Glomerular visceral epithelial cell (primary cell): ENCODE measurements around the gene CFAP251.
"Not testable (repeated sequence)": the region's sequence is repeated elsewhere in the genome, so short reads cannot be mapped to it uniquely, and the experiment has no call there.

ENCODE experiments used
- DNase-seq: peaks from one replicate; pipeline ENCODE4 v3.0.0-alpha.2; 2016; ENCODE audit errors: extremely low spot score

The CFAP251 gene

DNA sequence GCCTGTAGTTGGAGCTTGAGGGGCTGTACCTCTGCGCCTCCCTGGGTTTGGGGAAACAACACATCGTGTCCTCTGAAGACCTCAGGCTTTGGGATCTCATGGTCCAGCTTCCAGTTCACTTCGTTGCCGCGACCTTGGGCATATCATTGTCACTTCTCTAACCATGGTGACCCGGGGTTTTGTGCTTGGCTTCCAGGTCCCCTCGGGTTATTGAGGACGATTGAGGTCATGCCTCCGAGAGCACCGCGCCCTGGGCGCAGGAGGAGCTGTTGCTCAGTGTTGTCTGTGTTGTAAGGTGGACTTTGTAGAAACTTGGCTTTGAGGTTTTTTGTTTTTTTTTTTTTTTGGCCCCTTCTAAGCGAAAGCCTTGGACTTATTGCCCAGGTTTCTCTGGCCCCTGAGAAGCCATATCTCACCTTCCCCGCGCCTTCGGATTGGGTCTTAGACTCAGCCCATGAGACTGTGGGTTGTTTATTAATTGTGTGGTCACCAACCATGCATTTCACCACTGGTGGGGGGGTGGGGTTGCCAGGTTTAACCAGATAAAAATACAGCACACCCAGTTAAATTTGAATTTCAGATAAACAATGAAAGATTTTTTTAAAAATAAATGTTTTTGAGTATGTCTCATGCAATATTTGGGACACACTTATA lies 105.9 kb downstream of the CFAP251 start:
- DNase-seq = peak; percentile 86

DNA sequence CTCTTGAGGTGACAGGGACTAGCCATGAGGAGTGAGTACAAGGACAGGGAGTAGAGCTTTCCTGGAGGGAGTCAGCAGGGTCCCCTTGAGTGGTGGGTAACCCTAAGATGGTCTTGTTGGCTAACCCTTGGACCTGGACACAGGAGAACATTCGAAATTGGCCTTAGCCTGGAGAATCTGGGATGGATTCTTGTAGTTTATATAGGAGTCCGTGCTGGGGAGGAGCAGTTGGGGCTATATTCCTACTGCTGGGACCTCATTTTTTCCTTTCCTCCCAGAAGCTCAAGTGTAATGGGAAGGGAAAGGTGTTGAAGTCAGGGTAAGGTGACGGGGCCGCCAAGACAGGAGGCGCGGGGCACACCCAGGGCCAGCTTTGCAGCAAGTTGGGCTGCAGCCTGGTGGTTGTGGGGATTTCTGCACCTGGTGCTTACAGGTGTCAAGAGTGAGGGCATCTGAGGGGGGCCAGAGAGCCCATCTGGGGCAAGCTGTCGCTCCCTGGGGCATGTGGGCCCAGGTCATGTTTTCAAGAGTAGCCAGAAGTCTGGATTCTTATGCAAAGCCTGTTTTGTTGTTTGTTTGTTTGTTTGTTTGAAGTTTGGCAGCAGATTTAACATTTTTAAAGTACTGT lies 108.4 kb downstream of the CFAP251 start:
- no peak for DNase-seq

DNA sequence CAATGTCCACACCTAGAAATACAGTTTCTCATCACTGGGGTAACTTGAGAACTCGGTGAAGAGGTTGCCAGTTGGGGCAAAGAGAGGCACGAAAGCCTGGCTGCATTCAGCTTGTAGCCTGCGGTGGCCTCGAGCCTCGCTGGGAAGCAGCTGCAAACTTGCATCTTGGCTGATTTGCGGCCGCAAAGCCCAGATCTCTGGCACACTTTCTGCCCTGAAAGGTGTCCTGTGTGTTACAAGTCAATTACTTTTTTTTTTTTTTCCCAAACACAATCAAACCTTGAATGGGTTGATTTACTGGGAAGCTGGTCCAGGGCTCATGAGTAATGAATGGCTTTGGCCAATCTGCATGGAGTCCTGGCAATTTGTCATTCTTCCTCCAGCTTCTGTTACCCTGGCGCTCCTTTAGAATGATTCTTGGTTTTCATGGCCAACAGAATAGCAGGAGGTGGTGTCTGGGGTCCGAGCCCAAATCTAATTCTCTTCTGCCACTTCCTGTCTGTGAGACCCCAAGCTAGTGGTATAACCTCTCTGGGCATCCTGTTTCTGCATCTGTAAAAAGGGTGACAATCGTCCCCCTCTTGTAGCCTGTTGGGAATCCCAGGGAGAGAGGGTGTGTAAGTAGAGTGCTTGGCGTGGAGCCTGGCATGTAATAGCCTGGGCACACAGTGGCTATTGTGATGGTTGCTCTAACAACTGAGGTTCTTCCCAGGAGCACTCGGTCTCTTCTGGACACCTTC lies 109.9 kb downstream of the CFAP251 start:
- DNase-seq = no peak

DNA sequence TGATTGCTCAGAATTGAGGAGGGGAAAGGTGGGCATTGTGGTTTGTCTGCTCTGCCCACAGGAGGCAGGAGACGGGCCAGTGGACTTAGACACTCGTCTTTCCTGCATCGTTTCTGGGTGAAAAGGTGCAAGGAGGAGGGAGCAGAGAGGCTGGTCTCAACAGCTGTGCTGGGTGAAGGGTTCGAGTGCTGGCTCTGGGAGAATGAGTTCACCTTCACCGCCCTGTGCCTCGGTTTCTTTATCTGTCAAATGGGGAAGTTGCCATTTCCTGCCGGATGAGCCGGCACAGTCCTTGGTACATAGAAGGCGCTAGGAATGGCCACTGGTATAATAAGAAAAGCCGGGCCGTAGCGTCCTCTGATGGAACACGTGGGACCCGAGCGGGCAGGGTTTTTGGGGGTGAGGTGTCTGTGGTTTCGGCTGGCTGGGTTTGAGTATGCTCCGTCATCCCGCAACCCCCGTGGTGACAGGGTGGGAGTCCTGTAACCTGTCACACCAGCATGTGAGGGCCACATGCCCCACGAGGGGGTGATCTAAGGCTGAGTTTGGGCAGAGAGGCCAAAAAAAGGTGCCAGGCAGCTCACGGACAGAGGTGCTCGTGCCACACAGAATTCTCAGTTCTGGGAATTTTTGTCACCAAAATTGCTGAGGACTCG lies 110.6 kb downstream of the CFAP251 start:
- no peak for DNase-seq

DNA sequence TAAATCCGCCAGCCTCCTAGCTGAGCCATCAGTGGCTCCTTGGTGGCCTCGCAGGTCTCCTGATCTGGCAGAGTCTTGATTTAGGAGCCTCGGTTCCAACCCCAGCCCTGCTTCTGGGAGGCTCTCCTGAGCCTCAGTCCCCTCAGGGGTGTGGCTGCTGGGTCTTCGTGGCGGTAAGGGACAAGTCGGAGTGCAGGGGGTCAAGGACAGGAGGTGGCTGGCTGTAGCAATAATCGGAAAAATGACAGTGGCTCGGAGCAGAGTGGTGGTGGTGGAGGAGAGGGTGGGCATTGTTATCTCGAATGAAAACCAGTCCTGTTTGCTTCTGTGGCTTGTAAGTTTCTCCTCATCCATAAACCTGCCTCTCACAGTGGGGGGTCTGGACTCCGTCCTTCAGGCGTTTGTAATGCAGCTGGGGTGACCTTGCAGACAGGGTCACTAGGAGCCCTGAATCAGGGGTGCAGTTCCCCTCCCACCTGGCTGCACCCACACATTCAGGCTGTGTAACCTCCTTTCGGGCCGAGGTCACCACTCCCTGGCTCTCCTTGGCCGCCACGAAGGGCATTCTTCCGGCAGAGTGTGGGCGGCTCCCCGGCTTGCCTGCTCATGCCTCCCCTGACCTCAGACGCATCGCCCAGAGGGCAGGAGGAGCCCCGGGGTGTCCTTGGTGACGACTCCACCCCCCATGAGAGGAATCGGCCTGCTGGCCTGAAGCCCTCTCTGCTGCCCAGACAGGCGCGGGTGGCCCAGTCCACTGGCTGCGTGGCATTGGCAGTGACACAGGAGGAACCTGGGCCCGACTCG lies 111.4 kb downstream of the CFAP251 start:
- peak; percentile 53 for DNase-seq

DNA sequence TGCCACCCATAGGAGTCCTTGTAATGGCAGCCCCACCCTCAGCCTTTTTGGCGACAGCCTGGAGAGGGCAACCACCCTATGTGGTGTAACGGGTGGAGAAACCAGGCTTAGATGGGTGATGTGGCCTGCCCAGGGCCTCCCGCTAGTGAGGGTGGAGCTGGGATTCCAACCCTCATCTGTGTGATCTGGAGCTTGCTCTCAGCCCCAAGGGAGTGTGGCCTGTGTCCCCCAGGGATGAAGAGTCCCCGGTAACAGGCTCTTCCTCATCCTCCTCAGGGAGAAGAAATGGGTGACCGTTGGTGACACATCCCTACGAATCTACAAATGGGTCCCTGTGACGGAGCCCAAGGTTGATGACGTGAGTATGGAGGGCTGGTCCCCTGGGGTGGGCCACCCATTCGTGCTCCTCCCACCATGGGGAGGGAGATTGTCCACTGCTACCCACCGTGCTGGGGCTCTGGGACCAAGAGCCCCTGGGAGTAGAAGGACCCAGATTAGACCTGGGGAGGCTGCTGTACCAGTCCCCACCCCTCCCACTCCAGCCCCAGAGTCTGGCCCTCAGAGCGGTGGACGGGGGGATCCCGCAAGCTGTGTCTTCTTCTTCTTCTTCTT lies 112.1 kb downstream of the CFAP251 start:
- no peak for DNase-seq

DNA sequence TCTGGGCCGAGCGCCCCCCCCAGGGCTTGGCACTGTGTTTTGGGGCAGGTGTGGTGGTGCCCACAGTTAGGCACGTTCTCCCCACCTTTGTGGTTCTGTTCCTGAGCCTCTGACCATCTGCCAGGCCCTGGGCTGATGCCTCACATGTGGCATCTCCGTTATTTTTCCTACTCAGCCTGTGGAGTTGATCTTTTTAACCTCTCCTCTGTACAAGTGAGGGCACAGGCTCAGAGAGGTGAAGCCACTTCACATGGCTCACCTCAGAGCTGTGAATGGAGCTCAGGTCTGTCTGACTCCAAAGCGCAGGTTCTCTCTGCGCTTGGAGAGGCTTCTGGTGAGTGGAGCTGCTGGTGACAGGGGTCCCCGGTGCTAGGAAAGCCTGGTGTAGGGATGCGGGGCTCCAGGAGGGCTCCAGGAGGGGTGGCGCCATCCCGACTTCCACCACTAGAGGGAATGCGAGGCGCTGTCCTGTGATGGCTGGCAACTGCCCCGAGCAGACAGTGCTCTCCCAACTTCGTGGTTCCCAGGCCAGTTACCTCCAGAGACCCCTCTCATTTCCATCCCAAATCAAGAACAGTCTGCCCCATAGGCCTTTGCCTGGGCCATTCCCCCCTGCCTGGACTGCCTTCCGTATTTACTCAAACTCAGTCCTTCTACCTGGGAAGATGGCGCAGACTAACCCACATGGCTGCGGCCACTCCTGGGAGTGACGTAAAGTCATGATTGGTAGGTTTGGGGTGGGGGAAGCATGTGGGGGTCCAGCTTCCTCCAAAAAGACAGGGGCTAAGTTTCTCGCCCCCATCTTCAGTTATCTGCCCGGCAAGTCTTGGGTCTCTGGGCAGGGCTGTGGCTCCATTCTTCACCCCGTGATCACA lies 113.2 kb downstream of the CFAP251 start:
- DNase-seq = peak; percentile 38

DNA sequence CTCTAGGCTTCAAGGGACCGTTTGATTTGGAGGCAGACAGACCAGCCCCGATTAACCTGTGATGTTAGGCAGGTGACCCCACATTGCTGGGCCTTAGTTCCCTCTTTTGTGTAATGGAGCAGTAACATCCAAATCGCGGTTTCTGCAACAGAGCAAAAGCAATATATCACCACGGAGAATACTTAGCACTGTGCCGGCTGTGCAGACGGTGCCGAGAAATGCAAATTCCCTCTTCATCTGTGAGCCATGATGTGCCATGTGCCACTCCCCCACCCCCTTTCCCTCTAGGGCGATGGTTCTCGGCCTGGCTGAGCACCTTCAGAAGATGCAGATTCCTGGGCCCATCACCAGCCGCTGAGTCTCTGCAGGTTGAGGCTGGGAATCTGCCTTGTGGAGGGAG lies 114.2 kb downstream of the CFAP251 start:
- DNase-seq = no peak

DNA sequence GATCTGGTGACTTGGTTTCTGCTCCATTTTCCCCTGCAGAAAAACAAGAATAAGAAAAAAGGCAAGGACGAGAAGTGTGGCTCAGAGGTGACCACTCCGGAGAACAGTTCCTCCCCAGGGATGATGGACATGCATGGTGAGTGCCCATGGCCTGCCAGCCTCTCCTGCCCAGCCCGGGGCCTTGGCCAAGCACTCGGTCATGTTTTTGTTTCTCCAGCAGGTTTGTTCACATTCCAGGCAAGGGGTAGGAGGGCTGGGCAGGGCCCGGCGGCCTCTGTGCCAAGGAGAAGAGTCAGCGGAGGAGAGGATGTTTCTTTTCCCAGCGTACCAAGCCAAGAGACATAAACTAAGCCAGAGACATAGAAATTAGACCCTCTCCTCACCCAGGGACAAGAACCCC lies 116.9 kb downstream of the CFAP251 start:
- DNase-seq = no peak

DNA sequence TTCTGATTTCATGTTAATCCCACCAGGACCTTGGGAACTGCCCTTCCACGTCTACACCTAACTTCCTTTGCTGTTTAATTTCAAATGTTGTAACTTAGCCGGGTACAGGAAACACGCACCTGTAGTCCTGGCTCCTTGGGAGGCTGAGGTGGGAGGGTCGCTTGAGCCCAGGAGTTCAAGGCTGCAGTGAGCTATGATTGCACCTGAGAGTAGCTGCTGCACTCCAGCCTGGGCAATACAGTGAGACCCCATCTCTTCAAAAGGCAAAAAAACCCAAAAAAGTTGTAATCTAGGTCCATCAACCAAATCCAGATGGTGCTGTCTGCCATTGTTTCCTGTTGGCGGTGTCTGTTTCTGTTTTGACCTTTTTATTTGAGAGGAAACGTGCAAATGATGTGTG lies 117.8 kb downstream of the CFAP251 start:
- no peak for DNase-seq

DNA sequence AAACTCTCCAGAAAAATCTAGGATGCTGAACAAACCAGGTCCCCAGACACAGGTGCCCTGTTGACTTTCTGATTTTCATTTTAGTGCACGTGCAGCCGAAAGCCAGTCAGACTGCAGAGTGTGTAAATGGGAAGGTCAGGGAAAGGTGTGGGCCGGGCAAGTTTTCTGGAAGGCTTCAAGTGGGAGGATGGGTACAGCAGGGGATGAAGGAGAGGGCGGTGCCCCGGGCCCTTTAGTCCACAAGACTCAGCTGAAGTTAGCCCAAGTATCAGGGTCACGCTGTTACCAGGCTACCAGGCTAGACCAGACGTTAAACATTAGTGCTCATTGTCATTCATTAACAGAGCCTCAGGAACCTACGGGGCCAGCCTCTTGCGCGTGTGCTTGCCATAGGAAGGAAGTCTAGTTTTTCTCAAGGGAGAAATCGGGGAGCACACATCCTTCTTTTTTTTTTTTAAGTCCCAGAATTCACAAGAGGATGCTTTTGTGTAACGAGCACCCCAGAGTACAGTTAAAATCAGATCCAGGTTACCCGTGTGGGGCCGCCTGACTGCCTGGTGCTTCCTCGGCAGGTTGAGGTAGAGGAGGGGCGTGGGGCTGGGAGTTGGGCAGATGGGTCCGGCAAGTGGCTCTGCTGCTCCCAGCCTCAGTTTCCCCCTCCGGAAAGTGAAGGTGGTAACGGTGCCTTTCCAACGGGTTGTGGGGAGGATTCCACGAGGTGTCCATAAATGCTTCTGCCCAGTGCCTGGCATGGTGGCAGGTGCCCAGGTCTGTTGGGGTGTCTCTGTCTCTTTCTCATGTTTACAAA lies 122.4 kb downstream of the CFAP251 start:
- peak; percentile 87 for DNase-seq

DNA sequence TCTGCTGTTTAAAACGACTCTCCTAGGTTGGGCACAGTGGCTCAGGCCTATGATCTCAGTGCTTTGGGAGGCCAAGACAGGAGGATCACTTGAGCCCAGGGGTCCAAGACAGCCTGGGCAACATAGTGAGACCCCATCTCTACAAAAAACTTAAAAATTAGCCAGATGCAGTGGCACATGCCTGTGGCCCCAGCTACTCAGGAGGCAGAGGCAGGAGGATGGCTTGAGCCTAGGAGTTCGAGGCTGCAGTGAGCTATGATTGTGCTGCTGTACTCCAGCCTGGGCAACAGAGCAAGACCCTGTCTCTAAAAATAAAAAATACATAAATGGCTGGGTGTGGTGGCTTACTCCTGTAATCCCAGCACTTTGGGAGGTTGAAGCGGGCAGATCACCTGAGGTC lies 123.1 kb downstream of the CFAP251 start:
- not testable (repeated sequence) for DNase-seq

DNA sequence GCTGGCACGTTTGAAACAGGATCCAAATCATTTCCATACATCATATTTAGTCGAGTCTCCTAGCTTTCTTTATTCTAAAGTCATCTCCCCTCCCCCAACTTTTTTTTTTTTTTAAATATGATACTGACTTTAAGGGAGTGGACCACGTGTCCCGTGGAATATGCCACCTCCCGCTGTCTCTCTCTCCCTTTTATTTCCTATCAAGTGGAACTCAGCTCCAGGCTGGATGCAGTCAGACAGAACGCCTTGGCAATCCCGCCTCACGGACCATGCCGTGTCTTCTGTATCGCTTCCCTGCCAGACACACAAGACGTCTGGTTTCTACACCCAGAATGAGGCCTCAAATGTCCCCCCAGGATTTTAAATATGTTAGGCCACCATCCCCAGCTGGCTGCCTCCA lies 124.5 kb downstream of the CFAP251 start:
- DNase-seq = no peak

DNA sequence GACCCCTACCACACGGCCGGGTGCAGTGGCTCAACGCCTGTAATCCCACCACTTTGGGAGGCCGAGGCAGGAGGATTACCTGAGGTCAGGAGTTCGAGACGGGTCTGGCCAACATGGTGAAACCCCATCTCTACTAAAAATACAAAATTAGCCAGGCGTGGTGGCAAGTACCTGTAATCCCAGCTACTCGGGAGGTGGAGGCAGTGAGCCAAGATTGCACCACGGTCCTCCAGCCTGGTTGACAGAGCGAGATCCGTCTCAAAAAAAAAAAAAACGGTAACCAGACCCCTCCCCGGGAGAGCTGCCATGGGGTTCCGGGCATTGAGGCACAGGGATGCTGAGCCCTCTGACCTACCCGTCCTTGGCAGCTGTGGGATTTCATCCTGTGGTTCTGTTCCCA lies 125.1 kb downstream of the CFAP251 start:
- no peak for DNase-seq

DNA sequence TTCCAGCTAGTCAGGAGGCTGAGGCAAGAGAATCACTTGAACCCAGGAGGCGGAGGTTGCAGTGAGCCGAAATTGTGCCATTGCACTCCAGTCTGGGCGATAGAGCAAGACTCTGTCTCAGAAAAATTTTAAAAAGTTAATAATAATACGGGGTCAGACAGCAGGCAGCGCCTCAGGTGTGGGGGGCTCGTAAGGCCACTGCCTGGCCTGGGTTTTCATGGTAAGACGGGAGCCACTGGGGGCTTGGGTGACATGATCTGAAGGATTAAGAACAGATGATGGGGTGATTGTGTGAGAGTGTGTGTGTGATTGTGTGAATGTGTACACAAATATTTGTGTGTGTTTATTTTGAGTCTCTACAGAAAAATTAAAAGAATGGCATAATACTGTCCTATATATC lies 126.9 kb downstream of the CFAP251 start:
- no peak for DNase-seq

DNA sequence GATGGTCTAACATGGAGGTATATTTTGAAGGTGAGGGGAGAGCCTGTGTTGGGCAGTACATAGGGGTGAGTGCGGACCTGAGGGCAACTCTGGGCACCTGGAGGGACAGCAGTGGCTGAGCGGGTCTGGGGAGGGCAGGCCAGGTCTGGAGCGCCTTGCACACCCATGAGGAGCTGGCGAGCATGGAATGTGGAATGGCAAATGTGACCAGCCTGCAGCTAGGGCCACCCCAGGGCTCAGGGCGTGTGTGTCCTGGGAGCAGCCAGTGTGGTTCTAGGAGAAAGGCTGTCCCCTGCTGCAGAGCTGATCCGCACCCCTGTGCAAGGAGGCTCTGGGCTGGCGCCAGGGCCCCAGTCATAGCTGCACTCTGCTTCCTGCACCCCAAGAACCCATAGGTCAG lies 127.8 kb downstream of the CFAP251 start:
- no peak for DNase-seq

DNA sequence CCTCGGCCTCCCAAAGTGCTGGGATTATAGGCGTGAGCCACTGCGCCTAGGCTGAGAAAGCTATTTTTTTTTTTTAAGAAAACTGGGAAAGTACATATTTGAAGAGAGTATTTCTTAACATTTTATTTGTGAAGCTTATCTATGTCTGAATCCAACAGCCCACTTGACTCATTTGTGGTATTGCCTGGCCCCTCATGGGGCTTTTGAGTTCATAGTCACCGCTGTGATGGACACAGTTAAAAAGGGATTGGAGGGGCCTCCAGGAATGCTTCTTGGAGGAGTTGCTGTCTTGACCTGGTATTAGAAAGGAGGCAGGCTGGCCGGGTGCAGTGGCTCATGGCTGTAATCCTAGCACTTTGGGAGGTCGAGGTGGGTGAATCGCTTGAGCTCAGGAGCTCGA lies 129.8 kb downstream of the CFAP251 start:
- DNase-seq = no peak

DNA sequence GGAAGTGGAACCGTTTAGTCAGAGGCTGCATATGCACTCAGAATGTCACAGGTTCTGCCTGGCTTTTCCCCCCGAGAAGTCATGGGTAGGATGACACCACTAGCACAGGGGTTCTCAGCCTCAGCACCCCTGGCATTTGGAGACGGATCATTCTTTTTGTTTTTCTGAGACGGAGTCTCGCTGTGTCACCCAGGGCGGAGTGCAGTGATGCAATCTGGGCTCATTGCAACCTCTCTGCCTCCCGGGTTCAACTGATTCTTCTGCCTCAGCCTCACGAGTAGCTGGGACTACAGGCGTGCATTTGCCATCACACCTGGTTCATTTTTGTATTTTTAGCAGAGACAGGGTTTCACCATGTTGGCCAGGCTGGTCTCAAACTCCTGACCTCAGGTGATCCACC lies 131.4 kb downstream of the CFAP251 start:
- DNase-seq = no peak

DNA sequence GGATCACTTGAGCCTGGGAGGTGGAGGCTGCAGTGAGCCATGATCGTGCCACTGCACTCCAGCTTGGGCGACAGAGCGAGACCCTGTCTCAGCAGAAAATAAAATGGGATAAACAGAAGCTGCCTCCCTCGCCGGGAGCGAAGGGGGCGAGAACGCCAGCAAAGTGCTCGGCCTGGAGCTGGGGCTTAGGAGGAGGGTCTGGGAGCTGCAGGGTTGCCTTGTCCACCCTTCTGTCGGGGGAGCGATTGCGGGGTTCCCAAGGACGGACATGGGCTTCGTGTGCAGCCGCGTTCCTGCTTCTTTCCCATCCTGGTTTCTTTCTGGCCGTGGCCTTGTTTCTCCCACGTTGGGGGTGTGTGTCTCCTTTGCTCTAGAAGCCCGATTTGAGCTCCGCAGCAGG lies 132.3 kb downstream of the CFAP251 start:
- DNase-seq = no peak
